OCI-LY1 (cell line): Measurements from ENCODE around the gene RND1.
"Not testable (repeated sequence)": the region's sequence is repeated elsewhere in the genome, so short reads cannot be mapped to it uniquely, and the experiment has no call there.

Experiments used
- H2AFZ ChIP-seq: fragments of 200-600 bp; sonication (generic), shearing (Covaris generic); 2 replicates; pipeline ENCODE4 v1.6.0; 2014; ENCODE audit warnings: antibody characterized with exemption, mild to moderate bottlenecking, low read length
- H3F3A ChIP-seq: fragments of 200-600 bp; sonication (generic), shearing (Covaris generic); 2 replicates; pipeline ENCODE4 v1.6.0; 2014; ENCODE audit warnings: mild to moderate bottlenecking, antibody characterized with exemption, low read length, moderate library complexity; ENCODE audit not compliant: insufficient read depth
- H3K27ac ChIP-seq: fragments of 200-600 bp; sonication (generic); 2 replicates; pipeline ENCODE4 v1.5.1; 2014; ENCODE audit warnings: low read length, mixed run types, mild to moderate bottlenecking, low read depth; ENCODE audit not compliant: poor library complexity, severe bottlenecking
- H3K27me3 ChIP-seq: fragments of 200-600 bp; sonication (generic); 2 replicates; pipeline ENCODE4 v1.6.0; 2014; ENCODE audit warnings: antibody characterized with exemption, mild to moderate bottlenecking, low read length, moderate library complexity; ENCODE audit not compliant: insufficient read depth
- H3K36me3 ChIP-seq: fragments of 200-600 bp; sonication (generic); 2 replicates; pipeline ENCODE4 v1.6.1; 2014; ENCODE audit warnings: mild to moderate bottlenecking, antibody characterized with exemption, low read length, moderate library complexity, mixed read lengths; ENCODE audit not compliant: insufficient read depth
- H3K4me1 ChIP-seq: fragments of 200-600 bp; sonication (generic); 2 replicates; pipeline ENCODE4 v1.5.1; 2014; ENCODE audit warnings: mild to moderate bottlenecking, low read length, moderate library complexity; ENCODE audit not compliant: insufficient read depth, severe bottlenecking
- H3K4me2 ChIP-seq: fragments of 200-600 bp; sonication (generic), shearing (Covaris generic); 2 replicates; pipeline ENCODE4 v1.6.1; 2014; ENCODE audit warnings: low read length
- H3K4me3 ChIP-seq: fragments of 200-600 bp; sonication (generic); 2 replicates; pipeline ENCODE4 v1.5.1; 2014; ENCODE audit warnings: low read length, low read depth, mild to moderate bottlenecking, mixed read lengths; ENCODE audit not compliant: poor library complexity, severe bottlenecking
- H3K79me2 ChIP-seq: fragments of 200-600 bp; shearing (Covaris generic); 2 replicates; pipeline ENCODE4 v1.6.1; 2016; ENCODE audit warnings: mixed run types, low read length, mixed read lengths; ENCODE audit not compliant: insufficient read depth
- H3K9ac ChIP-seq: fragments of 200-600 bp; sonication (generic), shearing (Covaris generic); 2 replicates; pipeline ENCODE4 v1.6.1; 2014; ENCODE audit warnings: mild to moderate bottlenecking, low read length, mixed read lengths
- H3K9me2 ChIP-seq: fragments of 200-600 bp; sonication (generic), shearing (Covaris generic); 2 replicates; pipeline ENCODE4 v1.6.1; 2014; ENCODE audit warnings: low read depth, mild to moderate bottlenecking, low read length, mixed read lengths
- H3K9me3 ChIP-seq: fragments of 200-600 bp; shearing (Covaris generic); 2 replicates; pipeline ENCODE4 v1.6.1; 2014; ENCODE audit warnings: low read length, mixed read lengths
- H4K20me1 ChIP-seq: fragments of 200-600 bp; sonication (generic), shearing (Covaris generic); 2 replicates; pipeline ENCODE4 v1.6.0; 2016; ENCODE audit warnings: mild to moderate bottlenecking, low read length; ENCODE audit not compliant: insufficient read depth
- CTCF ChIP-seq: fragments of 200-600 bp; sonication (generic), shearing (Covaris generic); IDR thresholded peaks from 2 replicates; pipeline ENCODE4 v1.5.1; 2017; ENCODE audit warnings: mild to moderate bottlenecking, antibody characterized with exemption, low read length, moderate library complexity, mixed read lengths
- EZH2 ChIP-seq: fragments of 200-600 bp; sonication (generic), shearing (Covaris generic); IDR thresholded peaks from 2 replicates; pipeline ENCODE4 v1.8.0; 2017; ENCODE audit warnings: borderline replicate concordance, mixed run types, mild to moderate bottlenecking, antibody characterized with exemption, low read length, moderate library complexity, mixed read lengths

Gene RND1

GRCh38 chr12:48878548-48878947 is 12.9 kb upstream of the RND1 start:
- Histone ChIP-seq H3K9me3 (no peaks in the 10 kb centered on the region), H3K27me3 (peaks cover 8% of the 10 kb centered on the region; the same call in 1 of the 2 replicates), H3K36me3 (no peaks in the 10 kb centered on the region), H3K4me1 (no peaks in the 10 kb centered on the region), H4K20me1 (no peaks in the 10 kb centered on the region), H3K4me3 (no peak overlapping the region), H2AFZ (no peak overlapping the region), H3K9me2 (no peaks in the 10 kb centered on the region), H3F3A (no peaks in the 10 kb centered on the region), H3K4me2 (no peak overlapping the region), H3K27ac (no peak overlapping the region), H3K79me2 (no peaks in the 10 kb centered on the region), H3K9ac (no peak overlapping the region)
- TF ChIP-seq CTCF (no peak), EZH2 (no peak)

- Histone ChIP-seq H3K27ac (no peak overlapping the region), H3K4me3 (no peak overlapping the region), H3K9me3 (no peaks in the 10 kb centered on the region), H2AFZ (no peak overlapping the region), H3K79me2 (no peaks in the 10 kb centered on the region), H3K36me3 (no peaks in the 10 kb centered on the region), H4K20me1 (no peaks in the 10 kb centered on the region), H3K9ac (no peak overlapping the region), H3K4me2 (no peak overlapping the region), H3K4me1 (no peaks in the 10 kb centered on the region), H3F3A (no peaks in the 10 kb centered on the region), H3K9me2 (no peaks in the 10 kb centered on the region), H3K27me3 (no peaks in the 10 kb centered on the region)
- no peak for TF ChIP-seq CTCF
- no peak for TF ChIP-seq EZH2
Observed at GRCh38 chr12:48875944-48876515, 10.4 kb upstream of the RND1 start.

- not testable (repeated sequence) for H3K27me3 ChIP-seq, H3K4me3 ChIP-seq, H4K20me1 ChIP-seq, H2AFZ ChIP-seq, H3K4me1 ChIP-seq, H3F3A ChIP-seq, H3K9me3 ChIP-seq, H3K4me2 ChIP-seq, H3K36me3 ChIP-seq, H3K9ac ChIP-seq, H3K9me2 ChIP-seq, H3K27ac ChIP-seq, H3K79me2 ChIP-seq
Observed at GRCh38 chr12:48873534-48873933, 7.9 kb upstream of the RND1 start.

GRCh38 chr12:48873096-48873495 is 7.4 kb upstream of the RND1 start:
- H2AFZ ChIP-seq: no peak overlapping the region
- H3K4me2 ChIP-seq: no peak overlapping the region
- H3K9ac ChIP-seq: no peak overlapping the region
- no peaks in the 10 kb centered on the region for H3F3A ChIP-seq
- H3K36me3 ChIP-seq: no peaks in the 10 kb centered on the region
- no peak for TF ChIP-seq CTCF
- TF ChIP-seq EZH2: no peak
- no peaks in the 10 kb centered on the region for H3K9me3 ChIP-seq
- no peak overlapping the region for H3K27ac ChIP-seq
- no peaks in the 10 kb centered on the region for H4K20me1 ChIP-seq
- no peak overlapping the region for H3K4me3 ChIP-seq
- no peaks in the 10 kb centered on the region for H3K9me2 ChIP-seq
- H3K79me2 ChIP-seq: no peaks in the 10 kb centered on the region
- no peaks in the 10 kb centered on the region for H3K27me3 ChIP-seq
- no peaks in the 10 kb centered on the region for H3K4me1 ChIP-seq
